ENCODE data around the gene SLC30A5.
"Not testable (repeated sequence)": the region's sequence is repeated elsewhere in the genome, so short reads cannot be mapped to it uniquely, and the experiment has no call there.

SLC30A5 gene

DNA sequence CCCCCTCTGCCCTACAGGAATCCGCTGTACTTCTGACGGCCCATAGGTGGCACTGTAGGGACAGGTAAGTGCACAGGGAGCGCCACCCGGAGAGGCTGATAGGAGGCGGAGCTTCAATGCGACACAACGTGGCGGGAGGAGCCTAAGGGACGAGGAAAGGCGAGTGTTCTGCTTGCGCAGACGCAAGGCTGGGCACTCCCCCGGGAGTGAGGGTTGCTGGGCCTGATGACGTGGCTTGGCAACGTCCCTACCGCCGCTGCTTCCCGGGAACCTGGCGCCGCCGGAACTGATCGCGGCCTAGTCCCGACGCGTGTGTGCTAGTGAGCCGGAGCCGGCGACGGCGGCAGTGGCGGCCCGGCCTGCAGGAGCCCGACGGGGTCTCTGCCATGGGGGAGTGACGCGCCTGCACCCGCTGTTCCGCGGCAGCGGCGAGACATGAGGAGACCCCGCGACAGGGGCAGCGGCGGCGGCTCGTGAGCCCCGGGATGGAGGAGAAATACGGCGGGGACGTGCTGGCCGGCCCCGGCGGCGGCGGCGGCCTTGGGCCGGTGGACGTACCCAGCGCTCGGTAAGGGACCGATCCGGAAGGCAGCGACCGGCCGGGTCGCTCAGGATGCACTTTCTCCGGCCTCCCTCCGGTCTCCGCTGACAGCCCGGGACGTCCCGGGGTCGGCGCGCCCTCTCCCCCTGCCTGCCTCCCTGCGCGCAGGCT is at the start of gene SLC30A5:
Gene SLC30A5, plus strand, starts transcription at position 244 of the 712 bp plus-strand sequence. Its CDS starts 242 bp downstream, at position 486.
- Mint-ChIP-seq H3K9me3 (no peaks in the 10 kb centered on the region), H3K4me1 (ENCODE audit: low read depth) (peaks cover 33% of the 10 kb centered on the region), H3K4me3 (peak within 1 kb of the TSS; percentile 91), H3K36me3 (ENCODE audit: low read depth) (peaks cover 38% of the 10 kb centered on the region), H3K27ac (peak within 1 kb of the TSS; percentile 95), H3K27me3 (no peaks in the 10 kb centered on the region)
- intact Hi-C loops (cut with micrococcal nuclease), result loop anchor here (1.0 to 2.0 kb wide), 2 partner anchors 73 to 95 kb away; partner anchors contain the start of genes CCNB1 and CENPH

DNA sequence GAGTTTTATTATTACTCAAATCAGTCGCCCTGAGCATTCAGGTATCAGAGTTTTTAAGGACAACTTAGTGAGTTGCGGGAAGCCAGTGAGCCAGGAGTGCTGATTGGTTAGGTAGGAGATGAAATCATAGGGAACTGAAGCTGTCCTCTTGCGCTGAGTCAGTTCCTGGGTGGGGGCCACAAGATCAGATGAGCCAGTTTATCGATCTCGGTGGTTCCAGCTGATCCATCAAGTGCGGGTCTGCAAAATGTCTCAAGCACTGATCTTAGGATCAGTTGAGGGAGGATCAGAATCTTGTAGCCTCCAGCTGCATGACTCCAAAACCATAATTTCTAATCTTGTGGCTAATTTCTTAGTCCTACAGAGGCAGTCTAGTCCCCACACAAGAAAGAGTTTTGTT is 48.6 kb upstream of the SLC30A5 start:
- H3K9me3 Mint-ChIP-seq; H3K27me3 Mint-ChIP-seq; H3K36me3 Mint-ChIP-seq (ENCODE audit: low read depth); H3K4me1 Mint-ChIP-seq (ENCODE audit: low read depth); intact Hi-C loops (cut with micrococcal nuclease); H3K27ac Mint-ChIP-seq; H3K4me3 Mint-ChIP-seq: not testable (repeated sequence)

- no peaks in the 10 kb centered on the region for H3K36me3 Mint-ChIP-seq (ENCODE audit: low read depth)
- no peaks in the 10 kb centered on the region for H3K9me3 Mint-ChIP-seq
- no peak overlapping the region for H3K27ac Mint-ChIP-seq
- peaks cover 2% of the 10 kb centered on the region for H3K27me3 Mint-ChIP-seq
- no peak overlapping the region for H3K4me3 Mint-ChIP-seq
- H3K4me1 Mint-ChIP-seq (ENCODE audit: low read depth), result peaks cover 9% of the 10 kb centered on the region
- intact Hi-C loops (cut with micrococcal nuclease), result no loop called here
These were observed 47.3 kb upstream of the SLC30A5 start for GRCh38 chr5:69046375-69046957.

DNA sequence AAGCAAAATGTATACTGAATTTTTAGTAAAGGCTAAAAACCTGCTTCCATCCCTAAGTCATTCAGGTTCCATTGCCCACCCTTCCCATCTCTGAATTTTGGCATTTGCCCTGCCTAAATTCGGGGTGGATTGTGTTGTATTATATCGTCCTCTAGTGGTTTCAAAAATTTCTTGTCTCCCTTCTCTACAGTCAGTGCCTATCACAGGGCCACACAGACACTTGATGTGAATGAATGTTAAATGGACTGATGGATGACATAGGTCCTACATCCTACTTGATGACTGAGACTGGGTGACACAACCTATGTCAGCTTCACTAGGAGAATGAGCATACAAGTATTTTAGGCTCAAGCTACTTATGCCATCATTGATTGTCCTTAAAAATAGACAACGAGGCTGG is 45.6 kb upstream of the SLC30A5 start:
- peaks cover 2% of the 10 kb centered on the region for H3K27me3 Mint-ChIP-seq
- no peak overlapping the region for H3K4me3 Mint-ChIP-seq
- H3K36me3 Mint-ChIP-seq (ENCODE audit: low read depth), result no peaks in the 10 kb centered on the region
- H3K4me1 Mint-ChIP-seq (ENCODE audit: low read depth), result peaks cover 9% of the 10 kb centered on the region
- no peak overlapping the region for H3K27ac Mint-ChIP-seq
- intact Hi-C loops (cut with micrococcal nuclease), result no loop called here
- no peaks in the 10 kb centered on the region for H3K9me3 Mint-ChIP-seq

GRCh38 chr5:69049151-69049550 is 44.7 kb upstream of the SLC30A5 start:
- intact Hi-C loops (cut with micrococcal nuclease), result no loop called here
- Mint-ChIP-seq H3K27me3 (peaks cover 2% of the 10 kb centered on the region), H3K4me3 (no peak overlapping the region), H3K36me3 (ENCODE audit: low read depth) (no peaks in the 10 kb centered on the region), H3K27ac (no peak overlapping the region), H3K4me1 (ENCODE audit: low read depth) (peaks cover 5% of the 10 kb centered on the region), H3K9me3 (no peaks in the 10 kb centered on the region)

DNA sequence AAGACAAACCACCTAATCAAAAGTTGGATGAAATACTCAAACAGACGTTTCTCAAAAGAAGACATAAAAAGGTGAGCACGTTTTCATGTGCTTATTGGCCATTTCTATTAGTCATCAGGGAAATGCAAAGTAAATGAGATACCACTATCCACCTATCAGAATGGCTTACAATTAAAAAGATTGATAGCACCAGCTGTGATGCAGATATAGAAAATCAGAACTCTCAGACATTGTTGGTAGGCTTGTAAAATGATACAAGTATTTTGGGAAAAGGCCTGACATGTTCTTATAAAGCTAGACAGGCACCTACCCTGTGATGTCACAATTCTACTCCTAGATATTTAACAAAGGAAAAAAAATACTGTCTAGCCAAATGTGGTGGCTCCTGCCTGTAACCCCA is 44.0 kb upstream of the SLC30A5 start:
- H3K4me3 Mint-ChIP-seq, result no peak overlapping the region
- H3K9me3 Mint-ChIP-seq, result no peaks in the 10 kb centered on the region
- no peak overlapping the region for H3K27ac Mint-ChIP-seq
- H3K27me3 Mint-ChIP-seq, result peaks cover 2% of the 10 kb centered on the region
- intact Hi-C loops (cut with micrococcal nuclease), result no loop called here
- H3K4me1 Mint-ChIP-seq (ENCODE audit: low read depth), result peaks cover 5% of the 10 kb centered on the region
- H3K36me3 Mint-ChIP-seq (ENCODE audit: low read depth), result no peaks in the 10 kb centered on the region

DNA sequence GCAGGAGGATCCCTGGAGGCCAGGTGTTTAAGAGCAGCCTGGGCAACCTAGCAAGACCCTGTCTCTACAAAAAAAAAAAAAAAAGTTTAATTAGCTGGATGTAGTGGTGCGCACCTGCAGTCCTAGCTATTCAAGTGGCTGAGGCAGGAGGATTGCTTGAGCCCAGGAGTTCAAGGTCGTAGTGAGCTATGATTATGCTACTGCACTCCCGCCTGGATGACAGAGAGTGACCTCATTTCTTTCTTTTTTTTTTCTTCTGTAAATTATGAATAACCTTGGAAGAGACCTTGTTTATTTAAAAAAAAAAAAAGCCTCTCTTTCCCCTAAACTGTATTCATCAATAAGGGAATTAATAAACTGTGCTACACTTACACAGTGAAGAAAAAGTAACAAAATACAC is 43.6 kb upstream of the SLC30A5 start:
- Mint-ChIP-seq H3K4me3 (no peak overlapping the region), H3K27me3 (peaks cover 2% of the 10 kb centered on the region), H3K4me1 (ENCODE audit: low read depth) (peaks cover 5% of the 10 kb centered on the region), H3K9me3 (no peaks in the 10 kb centered on the region), H3K27ac (no peak overlapping the region), H3K36me3 (ENCODE audit: low read depth) (no peaks in the 10 kb centered on the region)
- intact Hi-C loops (cut with micrococcal nuclease), result no loop called here

GRCh38 chr5:69052181-69052580 is 41.6 kb upstream of the SLC30A5 start:
- H3K36me3 Mint-ChIP-seq (ENCODE audit: low read depth), result no peaks in the 10 kb centered on the region
- H3K27me3 Mint-ChIP-seq, result peaks cover 2% of the 10 kb centered on the region
- no peak overlapping the region for H3K4me3 Mint-ChIP-seq
- H3K27ac Mint-ChIP-seq, result no peak overlapping the region
- intact Hi-C loops (cut with micrococcal nuclease), result no loop called here
- no peaks in the 10 kb centered on the region for H3K9me3 Mint-ChIP-seq
- no peaks in the 10 kb centered on the region for H3K4me1 Mint-ChIP-seq (ENCODE audit: low read depth)

- no peaks in the 10 kb centered on the region for H3K9me3 Mint-ChIP-seq
- H3K36me3 Mint-ChIP-seq (ENCODE audit: low read depth), result no peaks in the 10 kb centered on the region
- no peaks in the 10 kb centered on the region for H3K27me3 Mint-ChIP-seq
- no peak overlapping the region for H3K4me3 Mint-ChIP-seq
- no peaks in the 10 kb centered on the region for H3K4me1 Mint-ChIP-seq (ENCODE audit: low read depth)
- intact Hi-C loops (cut with micrococcal nuclease), result no loop called here
- no peak overlapping the region for H3K27ac Mint-ChIP-seq
These were observed 18.9 kb upstream of the SLC30A5 start for GRCh38 chr5:69074664-69075521.

GRCh38 chr5:69075522-69076179 is 18.2 kb upstream of the SLC30A5 start:
- no peaks in the 10 kb centered on the region for H3K4me1 Mint-ChIP-seq (ENCODE audit: low read depth)
- H3K27me3 Mint-ChIP-seq, result no peaks in the 10 kb centered on the region
- no peaks in the 10 kb centered on the region for H3K9me3 Mint-ChIP-seq
- H3K27ac Mint-ChIP-seq, result no peak overlapping the region
- intact Hi-C loops (cut with micrococcal nuclease), result no loop called here
- H3K36me3 Mint-ChIP-seq (ENCODE audit: low read depth), result no peaks in the 10 kb centered on the region
- H3K4me3 Mint-ChIP-seq, result no peak overlapping the region

DNA sequence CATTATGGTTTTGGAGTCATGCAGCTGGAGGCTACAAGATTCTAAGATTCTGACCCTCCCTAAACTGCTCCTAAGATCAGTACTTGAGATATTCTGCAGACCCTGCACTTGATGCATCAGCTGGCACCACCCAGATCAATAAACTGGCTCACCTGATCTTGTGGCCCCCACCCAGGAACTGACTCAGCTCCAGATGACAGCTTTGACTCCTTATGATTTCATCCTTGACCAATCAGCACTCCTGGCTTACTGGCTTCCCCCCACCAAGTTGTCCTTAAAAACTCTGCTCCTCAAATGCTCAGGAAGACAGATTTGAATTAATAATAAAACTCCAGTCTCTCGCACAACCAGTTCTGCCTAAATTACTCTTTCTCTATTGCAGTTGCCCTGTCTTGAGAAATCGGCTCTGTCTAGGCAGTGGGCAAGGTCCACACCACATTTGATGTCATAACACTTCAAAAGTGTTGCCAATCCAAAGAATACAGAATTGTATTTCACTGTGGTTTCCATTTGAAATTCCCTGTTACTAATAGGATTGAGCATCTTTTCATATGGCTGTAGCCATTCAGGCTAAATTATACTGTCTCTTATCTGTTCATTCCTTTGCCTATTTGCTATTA is 14.8 kb upstream of the SLC30A5 start:
- no peak overlapping the region for H3K4me3 Mint-ChIP-seq
- H3K27ac Mint-ChIP-seq, result no peak overlapping the region
- H3K4me1 Mint-ChIP-seq (ENCODE audit: low read depth), result peaks cover 7% of the 10 kb centered on the region
- H3K9me3 Mint-ChIP-seq, result no peaks in the 10 kb centered on the region
- H3K36me3 Mint-ChIP-seq (ENCODE audit: low read depth), result no peaks in the 10 kb centered on the region
- intact Hi-C loops (cut with micrococcal nuclease), result no loop called here
- H3K27me3 Mint-ChIP-seq, result no peaks in the 10 kb centered on the region

DNA sequence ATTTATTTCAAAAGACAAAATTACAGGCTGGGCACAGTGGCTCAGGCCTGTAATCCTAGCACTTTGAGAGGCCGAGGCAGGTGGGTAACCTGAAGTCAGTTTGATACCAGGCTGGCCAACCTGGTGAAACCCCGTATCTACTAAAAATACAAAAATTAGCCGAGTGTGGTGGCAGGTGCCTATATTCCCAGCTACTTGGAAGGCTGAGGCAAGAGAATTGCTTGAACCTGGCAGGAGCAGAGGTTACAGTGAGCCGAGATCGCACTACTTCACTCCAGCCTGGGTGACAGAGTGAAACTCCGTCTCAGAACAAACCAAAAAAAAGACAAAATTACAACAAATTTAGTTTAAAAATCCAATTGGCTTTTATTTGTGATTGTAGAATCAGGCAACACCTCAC is 14.3 kb upstream of the SLC30A5 start:
- Mint-ChIP-seq H3K27me3 (no peaks in the 10 kb centered on the region), H3K36me3 (ENCODE audit: low read depth) (no peaks in the 10 kb centered on the region), H3K4me3 (no peak overlapping the region), H3K27ac (no peak overlapping the region), H3K4me1 (ENCODE audit: low read depth) (peaks cover 10% of the 10 kb centered on the region), H3K9me3 (no peaks in the 10 kb centered on the region)
- intact Hi-C loops (cut with micrococcal nuclease), result no loop called here

GRCh38 chr5:69083412-69083811 is 10.4 kb upstream of the SLC30A5 start:
- H3K4me3 Mint-ChIP-seq, result no peak overlapping the region
- no peaks in the 10 kb centered on the region for H3K27me3 Mint-ChIP-seq
- H3K36me3 Mint-ChIP-seq (ENCODE audit: low read depth), result no peaks in the 10 kb centered on the region
- H3K9me3 Mint-ChIP-seq, result no peaks in the 10 kb centered on the region
- H3K4me1 Mint-ChIP-seq (ENCODE audit: low read depth), result peaks cover 10% of the 10 kb centered on the region
- no peak overlapping the region for H3K27ac Mint-ChIP-seq
- intact Hi-C loops (cut with micrococcal nuclease), result no loop called here
